Activated naive CD8-positive, alpha-beta T cell treated with anti-CD3 and anti-CD28 coated beads for 36 hours (primary cell): ENCODE results near the gene RGS16. TPM values are rescaled to one million over a fixed set of nuclear protein-coding genes. Genes with fewer than 3 reads are reported as not detected.

ENCODE experiments used
- DNase-seq: peaks from one replicate; pipeline ENCODE4 v3.0.0; 2021
- H3K27ac Mint-ChIP-seq: one replicate; pipeline ENCODE4 v1.8.0; 2022; ENCODE audit warnings: mild to moderate bottlenecking, moderate library complexity, mixed read lengths
- H3K27me3 Mint-ChIP-seq: one replicate; pipeline ENCODE4 v1.8.0; 2022; ENCODE audit warnings: mild to moderate bottlenecking, mixed read lengths
- H3K36me3 Mint-ChIP-seq: one replicate; pipeline ENCODE4 v1.8.0; 2021; ENCODE audit warnings: mild to moderate bottlenecking, mixed read lengths
- H3K4me1 Mint-ChIP-seq: one replicate; pipeline ENCODE4 v1.8.0; 2021; ENCODE audit warnings: mixed read lengths
- H3K4me3 Mint-ChIP-seq: one replicate; pipeline ENCODE4 v1.8.0; 2022; ENCODE audit warnings: mild to moderate bottlenecking, moderate library complexity, mixed read lengths
- H3K9me3 Mint-ChIP-seq: one replicate; pipeline ENCODE4 v1.8.0; 2022; ENCODE audit warnings: mixed read lengths
- total RNA-seq, 2 experiments: library from RNA; stranded (reverse); gene quantifications; one replicate each; pipeline ENCODE4 v1.2.3, GENCODE V29; 2021

RGS16 gene
- total RNA-seq, 2 experiments from 2014 or later: 68.1 to 70.7 TPM

DNA sequence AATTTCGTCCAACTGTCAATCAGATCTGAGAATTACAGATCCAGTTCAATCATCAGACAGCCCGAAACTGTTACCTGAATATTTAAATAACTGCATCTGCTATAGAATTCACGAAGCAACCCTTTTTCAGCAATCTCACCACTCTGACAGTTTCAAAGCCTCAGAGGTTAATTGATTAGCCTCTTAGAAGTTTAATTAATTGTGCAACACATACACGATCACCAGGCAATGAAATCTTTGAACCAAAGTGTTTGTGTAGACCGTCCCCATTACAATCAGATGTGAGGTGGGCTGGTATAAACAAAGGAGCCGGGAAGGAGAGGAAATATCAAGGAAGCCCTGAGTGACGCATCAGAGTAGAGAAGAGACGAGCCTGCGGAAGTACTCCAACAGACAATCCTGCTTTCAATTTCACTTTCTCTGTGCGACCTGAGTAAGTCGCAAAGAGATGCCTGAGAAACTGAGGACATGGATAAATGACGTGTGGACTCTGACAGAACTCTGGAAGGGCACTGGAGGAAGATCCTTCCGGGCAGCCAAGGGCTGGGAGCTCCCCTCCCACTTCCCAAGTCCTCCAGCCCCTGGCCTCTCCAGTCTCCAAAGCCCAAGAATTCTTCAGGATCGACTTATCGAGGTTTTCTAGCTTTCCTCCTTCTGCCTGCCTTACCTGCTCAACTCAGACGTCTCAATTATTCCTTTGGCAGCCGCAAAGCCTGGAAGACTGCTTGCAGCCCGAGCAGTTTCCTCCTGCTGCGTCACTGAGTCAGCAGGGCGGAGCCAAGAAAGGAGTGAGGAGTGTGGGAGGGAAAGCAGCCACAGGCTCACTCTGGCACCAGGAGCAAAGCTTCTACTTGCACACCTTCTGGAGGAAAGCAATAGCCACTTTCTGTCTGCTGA lies 15.4 kb downstream of the RGS16 start, which contains the start of gene RNASEL:
RNASEL (minus strand) TSS at position 757 of the 897 bp plus-strand sequence. CDS start 2,450 bp downstream, outside the sequence.
- Mint-ChIP-seq H3K4me3 (peak within 1 kb of the TSS; percentile 99), H3K4me1 (peaks cover 39% of the 10 kb centered on the region), H3K27me3 (no peaks in the 10 kb centered on the region), H3K27ac (peak within 1 kb of the TSS; percentile 98), H3K36me3 (peaks cover 24% of the 10 kb centered on the region), H3K9me3 (peaks cover 1% of the 10 kb centered on the region)
- DNase-seq: peak; percentile 54

DNA sequence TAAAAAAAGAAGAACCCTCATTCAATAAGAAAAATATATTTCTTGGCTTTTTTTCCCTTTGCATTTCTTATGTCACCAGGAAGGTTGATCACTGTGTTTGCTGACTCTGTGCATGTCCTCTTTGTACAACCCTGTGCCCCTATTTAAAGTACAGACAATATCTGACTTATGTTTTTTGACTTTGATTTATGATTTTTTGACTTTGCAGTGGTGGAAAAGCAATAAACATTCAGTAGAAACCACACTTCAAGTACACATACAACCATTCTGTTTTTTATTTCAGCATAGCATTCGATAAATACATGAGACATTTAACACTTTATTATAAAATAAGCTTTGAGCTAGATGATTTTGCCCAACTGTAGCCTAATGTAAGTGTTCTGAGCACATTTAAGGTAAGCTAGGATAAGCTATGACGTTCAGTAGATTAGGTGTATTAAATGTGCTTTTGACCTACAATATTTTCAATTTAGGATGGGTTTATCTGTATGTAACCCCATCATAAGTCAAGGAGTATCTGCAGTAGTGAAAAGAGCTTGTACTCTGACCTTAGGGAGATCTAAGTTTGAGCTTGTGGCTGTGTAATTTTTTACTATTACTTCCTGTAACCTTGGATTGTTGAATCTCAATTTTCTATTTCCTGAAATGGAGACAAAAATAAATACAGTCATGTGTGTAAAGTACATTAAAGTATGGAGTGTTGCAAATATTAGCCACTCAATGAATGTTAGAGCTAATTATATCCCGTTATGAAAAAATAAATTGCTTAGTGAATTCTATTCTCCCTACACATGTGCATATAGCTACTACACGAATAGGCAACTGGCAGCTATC lies 16.3 kb downstream of the RGS16 start:
- Mint-ChIP-seq H3K4me3 (peak overlapping the region; percentile 99), H3K9me3 (peaks cover 1% of the 10 kb centered on the region), H3K27ac (peak overlapping the region; percentile 98), H3K27me3 (no peaks in the 10 kb centered on the region), H3K36me3 (peaks cover 29% of the 10 kb centered on the region), H3K4me1 (peaks cover 48% of the 10 kb centered on the region)
- no peak for DNase-seq

DNA sequence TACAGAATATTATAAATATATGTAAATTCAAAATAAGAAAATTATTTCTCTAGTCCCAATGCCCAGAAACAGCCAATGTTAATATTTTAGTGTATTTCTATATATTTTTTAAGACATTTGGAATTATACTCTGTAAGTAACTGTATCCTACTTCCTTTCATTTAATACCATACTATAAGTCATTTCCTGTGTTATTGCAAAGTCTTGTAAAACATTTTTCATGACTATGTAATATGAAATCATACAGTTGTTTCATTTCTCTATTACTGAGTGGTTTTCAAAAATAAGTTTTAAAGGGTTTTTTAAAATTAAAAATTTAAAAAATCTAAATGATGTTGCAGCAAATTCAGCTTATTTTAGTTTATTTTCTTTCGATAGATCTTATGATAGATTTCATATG lies 17.1 kb downstream of the RGS16 start:
- Mint-ChIP-seq H3K9me3 (peaks cover 1% of the 10 kb centered on the region), H3K4me3 (no peak overlapping the region), H3K4me1 (peaks cover 49% of the 10 kb centered on the region), H3K27ac (no peak overlapping the region), H3K36me3 (peaks cover 34% of the 10 kb centered on the region), H3K27me3 (no peaks in the 10 kb centered on the region)
- DNase-seq: no peak

DNA sequence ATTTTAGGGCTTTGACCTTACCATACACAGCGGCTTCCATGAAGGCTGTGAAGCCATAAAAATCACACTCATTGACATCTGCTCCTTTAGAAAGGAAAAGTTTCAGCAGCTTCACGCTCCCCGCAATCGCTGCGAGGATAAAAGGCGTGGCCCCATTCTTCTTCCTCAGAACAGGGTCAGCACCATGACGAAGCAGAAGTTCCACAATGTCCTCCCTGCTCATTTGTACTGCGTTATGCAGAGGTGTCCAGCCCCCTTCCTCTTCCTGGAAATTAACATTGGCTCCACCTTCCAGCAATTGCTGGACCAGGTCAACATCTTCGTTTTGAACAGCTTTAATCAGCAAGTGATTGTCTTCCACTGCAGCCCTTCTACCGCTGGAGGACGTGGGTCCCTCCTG lies 17.8 kb downstream of the RGS16 start:
- Mint-ChIP-seq H3K27ac (no peak overlapping the region), H3K4me3 (no peak overlapping the region), H3K27me3 (no peaks in the 10 kb centered on the region), H3K9me3 (peaks cover 1% of the 10 kb centered on the region), H3K36me3 (peaks cover 35% of the 10 kb centered on the region), H3K4me1 (peaks cover 49% of the 10 kb centered on the region)
- no peak for DNase-seq

DNA sequence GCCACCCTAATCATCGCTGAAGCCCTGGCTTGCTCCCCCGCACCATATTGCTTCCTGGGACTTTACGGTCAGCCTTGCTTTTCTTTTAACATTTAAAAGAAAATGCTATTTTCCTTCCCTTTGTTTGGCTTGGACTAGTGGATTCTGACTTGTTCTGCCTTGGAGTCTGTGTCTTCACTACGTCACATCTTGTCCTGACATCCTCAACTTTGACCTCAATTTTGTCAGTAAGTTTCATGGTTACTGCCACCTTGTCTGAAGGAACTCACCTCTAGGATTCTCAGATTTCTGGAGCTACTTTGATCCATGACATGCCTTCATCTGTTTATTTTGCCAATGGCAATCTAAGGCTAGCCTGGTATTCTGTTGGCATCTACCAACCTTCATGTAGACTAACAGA lies 19.4 kb downstream of the RGS16 start:
- Mint-ChIP-seq H3K4me3 (no peak overlapping the region), H3K9me3 (peaks cover 1% of the 10 kb centered on the region), H3K36me3 (peaks cover 45% of the 10 kb centered on the region), H3K27ac (no peak overlapping the region), H3K4me1 (peaks cover 51% of the 10 kb centered on the region), H3K27me3 (no peaks in the 10 kb centered on the region)
- no peak for DNase-seq

DNA sequence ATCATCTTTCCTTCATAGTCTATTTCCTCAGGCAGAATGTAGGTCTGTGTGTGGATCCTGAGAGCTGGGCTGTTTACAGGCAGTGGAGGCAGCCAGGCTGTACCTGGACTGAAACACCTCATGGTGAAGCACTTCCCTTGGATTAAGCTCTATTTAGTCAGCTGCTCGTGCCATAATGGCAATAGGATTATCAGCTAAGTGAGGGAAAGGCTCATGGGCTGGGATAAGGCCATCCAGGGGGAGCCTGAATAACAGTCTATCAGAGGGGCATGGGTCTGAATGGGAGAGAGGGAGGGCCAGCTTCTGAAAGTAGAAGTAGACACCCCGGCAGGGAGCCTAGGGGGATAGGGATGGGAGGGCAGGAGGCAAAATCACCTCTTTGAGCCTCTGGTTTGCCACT lies 23.5 kb downstream of the RGS16 start:
- Mint-ChIP-seq H3K36me3 (peaks cover 44% of the 10 kb centered on the region), H3K9me3 (no peaks in the 10 kb centered on the region), H3K4me1 (peaks cover 34% of the 10 kb centered on the region), H3K4me3 (no peak overlapping the region), H3K27ac (no peak overlapping the region), H3K27me3 (no peaks in the 10 kb centered on the region)
- DNase-seq: no peak

DNA sequence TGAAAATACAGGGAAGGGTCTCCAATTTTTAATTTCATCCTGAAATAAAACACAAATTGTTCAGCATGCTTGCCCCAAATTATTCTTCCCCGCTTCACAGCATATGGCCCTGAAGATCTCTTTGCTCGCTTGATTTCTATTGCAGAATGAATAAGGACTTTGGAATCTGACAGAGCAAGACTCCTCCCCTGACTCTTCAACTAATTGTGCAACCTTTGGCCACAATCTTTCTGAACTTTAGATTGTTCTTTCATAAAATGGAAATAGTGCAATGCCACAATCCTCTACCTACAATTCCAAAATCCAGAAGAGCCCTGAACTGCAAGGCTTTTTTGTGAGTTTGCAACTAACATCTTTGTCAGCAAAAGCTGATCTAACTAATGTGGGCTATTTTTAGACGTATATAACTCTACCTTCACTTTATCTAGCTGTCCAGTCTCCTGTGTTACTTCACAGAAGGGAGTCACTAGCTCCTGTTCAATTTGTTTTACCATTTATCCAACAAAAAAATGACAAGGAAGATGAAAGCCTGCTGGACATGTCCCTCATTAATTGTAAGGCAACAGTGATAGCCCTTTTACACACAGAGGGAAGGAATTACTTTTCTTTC lies 28.5 kb downstream of the RGS16 start:
- H3K4me1 Mint-ChIP-seq: peaks cover 4% of the 10 kb centered on the region
- no peaks in the 10 kb centered on the region for H3K27me3 Mint-ChIP-seq
- no peaks in the 10 kb centered on the region for H3K9me3 Mint-ChIP-seq
- no peak overlapping the region for H3K27ac Mint-ChIP-seq
- DNase-seq: no peak
- peaks cover 27% of the 10 kb centered on the region for H3K36me3 Mint-ChIP-seq
- no peak overlapping the region for H3K4me3 Mint-ChIP-seq

DNA sequence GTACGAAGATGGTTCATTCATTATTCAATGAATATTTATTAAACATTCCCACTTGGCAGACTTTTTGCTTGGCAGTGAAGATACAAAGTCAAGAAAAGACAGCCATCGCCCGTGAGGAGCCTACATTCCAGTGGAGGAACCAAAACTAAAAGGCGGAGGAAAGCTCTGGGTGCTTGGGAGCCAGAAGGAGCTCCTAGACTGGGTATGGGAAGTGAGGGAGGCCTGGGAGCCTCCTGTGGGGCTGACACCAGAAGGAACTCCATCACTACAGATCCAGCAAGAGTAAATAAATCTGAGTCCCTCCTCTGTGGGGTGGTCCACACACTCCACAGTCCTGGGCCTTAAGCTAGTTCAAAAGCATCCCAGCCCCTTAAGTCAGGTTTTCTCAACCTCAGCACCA lies 30.0 kb downstream of the RGS16 start:
- peaks cover under 1% of the 10 kb centered on the region for H3K4me1 Mint-ChIP-seq
- no peak overlapping the region for H3K27ac Mint-ChIP-seq
- no peak overlapping the region for H3K4me3 Mint-ChIP-seq
- H3K36me3 Mint-ChIP-seq: peaks cover 17% of the 10 kb centered on the region
- no peak for DNase-seq
- H3K9me3 Mint-ChIP-seq: no peaks in the 10 kb centered on the region
- no peaks in the 10 kb centered on the region for H3K27me3 Mint-ChIP-seq

DNA sequence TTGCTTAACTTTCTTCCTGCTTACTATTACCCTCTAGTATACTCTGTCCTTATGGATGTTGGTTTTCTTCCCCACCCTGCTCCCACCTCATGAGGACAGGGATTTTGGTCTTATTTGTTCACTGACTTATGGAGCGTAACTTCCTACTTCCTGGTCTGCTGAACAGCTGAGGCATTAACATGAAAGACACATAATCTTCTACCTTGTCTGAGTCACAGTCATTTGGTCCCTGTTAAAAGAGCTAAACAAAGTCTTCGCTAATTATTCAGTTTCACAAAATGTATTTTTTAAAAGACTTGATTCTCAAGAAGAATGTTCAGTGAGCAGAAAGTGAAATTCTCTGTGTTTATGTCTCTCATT lies 33.6 kb downstream of the RGS16 start:
- Mint-ChIP-seq H3K36me3 (peaks cover 9% of the 10 kb centered on the region), H3K27ac (no peak overlapping the region), H3K27me3 (no peaks in the 10 kb centered on the region), H3K4me1 (no peaks in the 10 kb centered on the region), H3K4me3 (no peak overlapping the region), H3K9me3 (no peaks in the 10 kb centered on the region)
- no peak for DNase-seq

DNA sequence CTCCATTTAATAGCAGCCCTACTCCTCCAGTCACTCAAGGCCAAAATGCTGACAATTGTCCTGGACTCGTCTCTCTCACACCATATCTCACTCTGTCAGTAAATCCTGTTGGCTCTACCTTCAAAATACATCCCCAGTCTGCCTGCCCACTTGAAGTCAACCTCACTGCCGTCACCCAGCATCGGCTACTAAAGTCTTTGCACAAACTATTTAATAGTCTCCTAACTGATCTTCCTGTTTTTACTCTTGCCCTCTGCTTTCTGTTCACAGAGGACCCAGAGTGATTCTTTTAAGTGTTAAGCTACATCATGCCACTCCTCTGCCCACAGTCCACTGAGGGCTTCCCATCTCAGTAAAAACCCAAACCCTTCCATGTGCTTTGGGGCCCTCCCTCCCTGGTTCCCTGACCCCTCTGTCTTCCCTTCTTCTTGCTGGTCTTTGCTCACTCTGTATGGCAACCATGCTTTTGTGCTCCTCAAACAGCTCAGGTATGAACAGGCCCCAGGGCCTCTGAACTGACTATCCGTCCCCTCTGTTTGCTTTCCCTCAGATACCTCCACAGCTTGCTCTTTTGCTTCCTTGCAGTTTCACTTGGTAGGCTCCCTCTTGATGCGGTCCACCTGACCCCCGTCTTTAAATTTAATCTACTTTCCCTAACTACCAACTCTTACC lies 34.1 kb downstream of the RGS16 start:
- no peaks in the 10 kb centered on the region for H3K4me1 Mint-ChIP-seq

DNA sequence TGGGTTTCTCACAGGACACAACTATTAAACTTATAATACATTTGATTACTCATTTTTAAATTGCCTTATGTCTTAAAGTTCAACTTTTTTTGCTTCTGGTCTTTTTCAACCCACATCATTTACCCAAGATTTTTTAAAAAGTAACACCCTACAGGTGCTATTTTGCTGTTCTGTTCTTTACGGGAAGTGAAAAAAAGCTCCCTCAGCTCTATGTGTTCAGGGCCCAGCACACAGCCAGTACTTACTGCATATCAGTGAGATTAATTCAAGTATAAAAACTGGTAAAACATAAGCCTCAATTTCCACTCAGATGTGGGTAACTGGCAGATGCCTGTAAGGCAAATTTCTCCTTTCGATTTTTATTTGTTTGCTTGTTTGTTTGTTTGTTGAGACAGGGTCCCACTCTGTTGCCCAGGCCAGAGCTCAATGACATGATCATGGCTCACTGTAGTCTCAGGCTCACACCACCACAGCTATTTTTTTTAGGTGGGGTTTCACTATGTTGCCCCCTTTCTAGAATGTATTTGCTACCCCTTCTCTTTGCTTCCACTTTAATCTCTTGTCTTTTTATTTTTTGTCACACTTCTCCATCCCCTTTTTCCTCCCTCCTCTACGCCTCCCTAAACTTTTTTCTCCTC lies 35.4 kb downstream of the RGS16 start:
- no peaks in the 10 kb centered on the region for H3K9me3 Mint-ChIP-seq
- no peak overlapping the region for H3K4me3 Mint-ChIP-seq
- DNase-seq: no peak
- H3K36me3 Mint-ChIP-seq: peaks cover 5% of the 10 kb centered on the region
- H3K27ac Mint-ChIP-seq: no peak overlapping the region
- no peaks in the 10 kb centered on the region for H3K27me3 Mint-ChIP-seq
- no peaks in the 10 kb centered on the region for H3K4me1 Mint-ChIP-seq

More for the DNA sequence above, 34.1 kb downstream of the RGS16 start:
- Mint-ChIP-seq H3K9me3 (no peaks in the 10 kb centered on the region), H3K36me3 (peaks cover 9% of the 10 kb centered on the region), H3K27me3 (no peaks in the 10 kb centered on the region), H3K4me3 (no peak overlapping the region), H3K27ac (no peak overlapping the region)
- no peak for DNase-seq

DNA sequence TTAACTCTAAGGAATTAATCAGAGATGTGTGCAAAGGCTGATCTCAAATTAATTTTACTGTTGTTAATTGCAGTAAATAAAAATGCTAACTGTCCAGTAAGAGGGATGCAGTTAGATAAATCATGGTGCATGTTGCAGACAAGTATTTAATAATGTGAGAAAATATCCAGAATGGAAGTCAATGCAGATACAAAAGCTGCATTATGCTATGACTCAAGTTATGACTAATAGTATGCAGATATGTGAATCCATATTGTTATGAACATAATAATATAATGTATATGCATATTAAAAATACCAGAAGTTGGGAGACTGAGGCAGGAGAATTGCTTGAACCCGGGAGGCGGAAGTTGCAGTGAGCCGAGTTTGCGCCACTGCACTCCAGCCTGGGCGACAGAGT lies 36.6 kb downstream of the RGS16 start:
- no peaks in the 10 kb centered on the region for H3K27me3 Mint-ChIP-seq
- H3K9me3 Mint-ChIP-seq: no peaks in the 10 kb centered on the region
- no peak overlapping the region for H3K27ac Mint-ChIP-seq
- no peak for DNase-seq
- H3K36me3 Mint-ChIP-seq: peaks cover 4% of the 10 kb centered on the region
- H3K4me1 Mint-ChIP-seq: no peaks in the 10 kb centered on the region
- no peak overlapping the region for H3K4me3 Mint-ChIP-seq

DNA sequence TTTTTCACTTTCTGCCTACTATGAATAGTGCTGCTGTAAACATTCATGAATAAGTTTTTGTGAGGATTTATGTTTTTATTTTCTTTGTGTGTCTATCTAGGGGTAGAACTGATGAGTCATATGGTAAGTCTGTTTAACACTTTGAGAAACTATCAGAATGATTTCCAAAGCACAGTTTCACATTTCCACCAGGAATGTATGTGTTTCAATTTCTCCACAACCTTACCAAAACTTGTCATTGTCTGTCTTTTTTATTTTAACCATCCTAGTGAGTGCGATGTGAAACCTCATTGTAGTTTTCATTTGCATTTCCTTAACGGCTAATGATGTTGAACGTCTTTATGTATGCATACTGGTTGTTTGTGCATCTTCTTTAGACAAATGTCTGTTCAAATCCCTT lies 38.7 kb downstream of the RGS16 start:
- Mint-ChIP-seq H3K4me1 (no peaks in the 10 kb centered on the region), H3K27me3 (no peaks in the 10 kb centered on the region), H3K27ac (no peak overlapping the region), H3K4me3 (no peak overlapping the region), H3K36me3 (no peaks in the 10 kb centered on the region), H3K9me3 (no peaks in the 10 kb centered on the region)
- no peak for DNase-seq

DNA sequence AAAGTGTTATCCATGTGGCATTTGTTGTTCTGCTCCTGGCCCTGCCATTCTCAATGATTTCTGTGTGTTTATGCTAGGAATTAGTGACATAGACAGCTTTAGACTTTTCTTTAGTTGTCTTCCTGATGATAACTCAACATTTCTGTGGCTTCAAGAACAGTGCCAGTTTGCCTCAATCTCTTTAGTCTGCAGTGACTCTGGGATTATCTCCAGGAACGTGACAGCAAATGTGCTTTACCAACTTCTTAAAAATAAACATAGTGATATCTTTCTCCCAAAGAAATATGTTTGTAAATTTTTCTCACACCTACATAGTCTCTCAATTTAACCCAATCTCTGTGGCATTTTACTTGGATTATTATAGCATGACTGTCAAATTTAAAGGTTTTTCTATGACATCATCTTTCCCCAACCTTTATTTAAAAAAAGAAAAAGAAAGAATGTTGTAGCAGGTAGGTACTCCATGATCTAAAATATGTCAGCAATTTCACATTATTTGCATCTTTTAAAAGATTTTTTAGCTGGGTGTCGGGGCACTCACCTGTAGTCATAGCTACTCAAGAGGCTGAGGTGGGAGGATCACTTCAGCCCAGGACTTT lies 39.7 kb downstream of the RGS16 start:
- Mint-ChIP-seq H3K4me3 (no peak overlapping the region), H3K36me3 (no peaks in the 10 kb centered on the region), H3K4me1 (no peaks in the 10 kb centered on the region), H3K27me3 (no peaks in the 10 kb centered on the region), H3K9me3 (no peaks in the 10 kb centered on the region), H3K27ac (no peak overlapping the region)
- DNase-seq: no peak
